ENCODE measurements around the gene SORBS1.

- TF ChIP-seq CTCF (IDR thresholded peaks at IDR 0.05): no peak
- no peak for TF ChIP-seq POLR2AphosphoS5 (IDR thresholded peaks at IDR 0.05)
- no peak for TF ChIP-seq EP300 (IDR thresholded peaks at IDR 0.05)
- TF ChIP-seq POLR2A (IDR thresholded peaks at IDR 0.05): no peak
Measured at GRCh38 chr10:95566136-95566535, 5.0 kb upstream of the SORBS1 start.

Measured in suprapubic skin (tissue), 4 donors.